PC-3 (cell line): ENCODE results near the gene THNSL1.

Experiments
- EZH2 ChIP-seq: fragments of 300-600 bp; sonication (generic); IDR thresholded peaks from one replicate; pipeline ENCODE4 v1.6.1; 2017; ENCODE audit warnings: antibody characterized with exemption, mild to moderate bottlenecking, low read length; ENCODE audit not compliant: unreplicated experiment
- TF ChIP-seq, protein P1 (sequence below): fragments of 300-600 bp; sonication (generic); conservative IDR thresholded peaks from 2 replicates; pipeline ENCODE4 v1.5.1; 2017; ENCODE audit warnings: antibody characterized with exemption, low read depth, mild to moderate bottlenecking, low read length

DNA sequence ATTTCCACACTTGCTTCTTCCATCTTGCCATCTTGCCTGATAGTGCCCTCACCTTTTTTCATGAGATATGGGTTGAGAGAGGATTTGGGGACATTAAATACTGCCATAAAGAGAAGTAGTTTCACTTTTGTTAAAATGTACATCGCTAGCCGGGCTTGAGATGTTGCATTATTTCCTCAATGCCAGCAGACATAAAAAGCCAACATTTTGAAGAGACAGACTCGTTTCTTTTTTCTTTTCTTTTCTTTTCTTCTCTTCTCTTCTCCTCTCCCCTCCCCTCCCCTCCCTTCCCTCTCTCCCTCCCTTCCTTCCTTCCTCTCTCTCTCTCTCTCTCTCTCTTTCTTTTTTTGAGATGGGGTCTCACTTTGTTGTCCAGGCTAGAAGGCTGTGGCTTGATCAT lies 18.4 kb upstream of the THNSL1 start:
- TF ChIP-seq, protein P1, sequence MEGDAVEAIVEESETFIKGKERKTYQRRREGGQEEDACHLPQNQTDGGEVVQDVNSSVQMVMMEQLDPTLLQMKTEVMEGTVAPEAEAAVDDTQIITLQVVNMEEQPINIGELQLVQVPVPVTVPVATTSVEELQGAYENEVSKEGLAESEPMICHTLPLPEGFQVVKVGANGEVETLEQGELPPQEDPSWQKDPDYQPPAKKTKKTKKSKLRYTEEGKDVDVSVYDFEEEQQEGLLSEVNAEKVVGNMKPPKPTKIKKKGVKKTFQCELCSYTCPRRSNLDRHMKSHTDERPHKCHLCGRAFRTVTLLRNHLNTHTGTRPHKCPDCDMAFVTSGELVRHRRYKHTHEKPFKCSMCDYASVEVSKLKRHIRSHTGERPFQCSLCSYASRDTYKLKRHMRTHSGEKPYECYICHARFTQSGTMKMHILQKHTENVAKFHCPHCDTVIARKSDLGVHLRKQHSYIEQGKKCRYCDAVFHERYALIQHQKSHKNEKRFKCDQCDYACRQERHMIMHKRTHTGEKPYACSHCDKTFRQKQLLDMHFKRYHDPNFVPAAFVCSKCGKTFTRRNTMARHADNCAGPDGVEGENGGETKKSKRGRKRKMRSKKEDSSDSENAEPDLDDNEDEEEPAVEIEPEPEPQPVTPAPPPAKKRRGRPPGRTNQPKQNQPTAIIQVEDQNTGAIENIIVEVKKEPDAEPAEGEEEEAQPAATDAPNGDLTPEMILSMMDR, result no peak
- no peak for TF ChIP-seq EZH2
